A549 treated with Hydrocortisone at 1 μM for 4 hours (cell line): Measurements from ENCODE around the gene HFE. TPM values are rescaled to one million over a fixed set of nuclear protein-coding genes. Genes with fewer than 3 reads are reported as not detected.

Experiments used
- total RNA-seq: library from RNA; stranded (reverse); fragments of 200-300 nt; extraction: Qiagen RNA extraction; gene quantifications from 5 replicates; pipeline ENCODE4 v1.2.3, GENCODE V29; 2022

The HFE gene, protein sequence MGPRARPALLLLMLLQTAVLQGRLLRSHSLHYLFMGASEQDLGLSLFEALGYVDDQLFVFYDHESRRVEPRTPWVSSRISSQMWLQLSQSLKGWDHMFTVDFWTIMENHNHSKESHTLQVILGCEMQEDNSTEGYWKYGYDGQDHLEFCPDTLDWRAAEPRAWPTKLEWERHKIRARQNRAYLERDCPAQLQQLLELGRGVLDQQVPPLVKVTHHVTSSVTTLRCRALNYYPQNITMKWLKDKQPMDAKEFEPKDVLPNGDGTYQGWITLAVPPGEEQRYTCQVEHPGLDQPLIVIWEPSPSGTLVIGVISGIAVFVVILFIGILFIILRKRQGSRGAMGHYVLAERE
- total RNA-seq = 8.0 to 14.6 TPM (median 12.4 TPM) in 5 replicates

DNA sequence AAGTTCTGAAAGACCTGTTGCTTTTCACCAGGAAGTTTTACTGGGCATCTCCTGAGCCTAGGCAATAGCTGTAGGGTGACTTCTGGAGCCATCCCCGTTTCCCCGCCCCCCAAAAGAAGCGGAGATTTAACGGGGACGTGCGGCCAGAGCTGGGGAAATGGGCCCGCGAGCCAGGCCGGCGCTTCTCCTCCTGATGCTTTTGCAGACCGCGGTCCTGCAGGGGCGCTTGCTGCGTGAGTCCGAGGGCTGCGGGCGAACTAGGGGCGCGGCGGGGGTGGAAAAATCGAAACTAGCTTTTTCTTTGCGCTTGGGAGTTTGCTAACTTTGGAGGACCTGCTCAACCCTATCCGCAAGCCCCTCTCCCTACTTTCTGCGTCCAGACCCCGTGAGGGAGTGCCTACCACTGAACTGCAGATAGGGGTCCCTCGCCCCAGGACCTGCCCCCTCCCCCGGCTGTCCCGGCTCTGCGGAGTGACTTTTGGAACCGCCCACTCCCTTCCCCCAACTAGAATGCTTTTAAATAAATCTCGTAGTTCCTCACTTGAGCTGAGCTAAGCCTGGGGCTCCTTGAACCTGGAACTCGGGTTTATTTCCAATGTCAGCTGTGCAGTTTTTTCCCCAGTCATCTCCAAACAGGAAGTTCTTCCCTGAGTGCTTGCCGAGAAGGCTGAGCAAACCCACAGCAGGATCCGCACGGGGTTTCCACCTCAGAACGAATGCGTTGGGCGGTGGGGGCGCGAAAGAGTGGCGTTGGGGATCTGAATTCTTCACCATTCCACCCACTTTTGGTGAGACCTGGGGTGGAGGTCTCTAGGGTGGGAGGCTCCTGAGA lies at the start of gene HFE:
Gene HFE (plus strand): TSS at position 146 of the 832 bp plus-strand sequence. CDS start 12 bp downstream, at position 158.

Other genes with a start within 250 kb of the HFE start
- 0.70 to 1.1 TPM (median 1.0 TPM) in 5 replicates for gene SLC17A3, start 213.2 kb upstream of the HFE start, total RNA-seq
- not detected in 5 replicates for gene SLC17A2, start 156.7 kb upstream of the HFE start, total RNA-seq
- 1.4 to 2.2 TPM (median 1.8 TPM) in 5 replicates for gene TRIM38, start 124.6 kb upstream of the HFE start, total RNA-seq